ENCODE data around the gene TGFB3. TPM values are rescaled to one million over a fixed set of nuclear protein-coding genes. Genes with fewer than 3 reads are reported as not detected.

TGFB3 gene
- total RNA-seq, 1 donor from 2014 or later = 58.5 TPM

- Histone ChIP-seq H3K36me3 (ENCODE audit: control insufficient read depth in 3 of 3, insufficient read depth in 3 of 3, low read length in 3 of 3) (peaks cover 37 to 44% (median 39%) of the 10 kb centered on the region in 3 donors), H3K9ac (ENCODE audit: low read depth in 1 of 3, low read length in 3 of 3) (no peak overlapping the region), H3K4me3 (ENCODE audit: low read length in 3 of 3) (no peak overlapping the region)
These were observed 12.7 kb downstream of the TGFB3 start for GRCh38 chr14:75969126-75969525.

GRCh38 chr14:75968456-75968855 is 13.3 kb downstream of the TGFB3 start:
- Histone ChIP-seq H3K4me1 (ENCODE audit: control insufficient read depth in 3 of 3, insufficient read depth in 3 of 3, low read length in 3 of 3) (peaks cover 6 to 21% (median 12%) of the 10 kb centered on the region in 3 donors), H3K9ac (ENCODE audit: low read depth in 1 of 3, low read length in 3 of 3) (no peak overlapping the region), H3K36me3 (ENCODE audit: control insufficient read depth in 3 of 3, insufficient read depth in 3 of 3, low read length in 3 of 3) (peaks cover 37 to 49% (median 39%) of the 10 kb centered on the region in 3 donors), H3K27me3 (ENCODE audit: control insufficient read depth in 3 of 3, insufficient read depth in 3 of 3, low read length in 3 of 3) (no peaks in the 10 kb centered on the region), H3K27ac (ENCODE audit: low read depth, low read length) (peak overlapping the region; percentile 48), H3K9me3 (ENCODE audit: control insufficient read depth in 3 of 3, low read length in 3 of 3) (no peaks in the 10 kb centered on the region), H3K4me3 (ENCODE audit: low read length in 3 of 3) (no peak overlapping the region)

More at GRCh38 chr14:75969126-75969525, 12.7 kb downstream of the TGFB3 start:
- Histone ChIP-seq H3K9me3 (ENCODE audit: control insufficient read depth in 3 of 3, low read length in 3 of 3) (no peaks in the 10 kb centered on the region), H3K27ac (ENCODE audit: low read depth, low read length) (peak overlapping the region; percentile 48), H3K4me1 (ENCODE audit: control insufficient read depth in 3 of 3, insufficient read depth in 3 of 3, low read length in 3 of 3) (peaks cover 6 to 22% (median 12%) of the 10 kb centered on the region in 3 donors), H3K27me3 (ENCODE audit: control insufficient read depth in 3 of 3, insufficient read depth in 3 of 3, low read length in 3 of 3) (no peaks in the 10 kb centered on the region)

GRCh38 chr14:75967866-75968265 is 13.9 kb downstream of the TGFB3 start:
- no peaks in the 10 kb centered on the region for H3K27me3 ChIP-seq (ENCODE audit: control insufficient read depth in 3 of 3, insufficient read depth in 3 of 3, low read length in 3 of 3)
- no peaks in the 10 kb centered on the region for H3K9me3 ChIP-seq (ENCODE audit: control insufficient read depth in 3 of 3, low read length in 3 of 3)
- no peak overlapping the region for H3K9ac ChIP-seq (ENCODE audit: low read depth in 1 of 3, low read length in 3 of 3)
- H3K27ac ChIP-seq (ENCODE audit: low read depth, low read length) = no peak overlapping the region
- H3K4me1 ChIP-seq (ENCODE audit: control insufficient read depth in 3 of 3, insufficient read depth in 3 of 3, low read length in 3 of 3) = peaks cover 6 to 16% (median 6%) of the 10 kb centered on the region in 3 donors
- peaks cover 39 to 55% (median 43%) of the 10 kb centered on the region in 3 donors for H3K36me3 ChIP-seq (ENCODE audit: control insufficient read depth in 3 of 3, insufficient read depth in 3 of 3, low read length in 3 of 3)
- no peak overlapping the region for H3K4me3 ChIP-seq (ENCODE audit: low read length in 3 of 3)

GRCh38 chr14:75961662-75962061 is 20.1 kb downstream of the TGFB3 start:
- Histone ChIP-seq H3K27ac (ENCODE audit: low read depth, low read length) (no peak overlapping the region), H3K4me1 (ENCODE audit: control insufficient read depth in 3 of 3, insufficient read depth in 3 of 3, low read length in 3 of 3) (no peaks in the 10 kb centered on the region), H3K4me3 (ENCODE audit: low read length in 3 of 3) (no peak overlapping the region), H3K9ac (ENCODE audit: low read depth in 1 of 3, low read length in 3 of 3) (no peak overlapping the region), H3K27me3 (ENCODE audit: control insufficient read depth in 3 of 3, insufficient read depth in 3 of 3, low read length in 3 of 3) (no peaks in the 10 kb centered on the region), H3K36me3 (ENCODE audit: control insufficient read depth in 3 of 3, insufficient read depth in 3 of 3, low read length in 3 of 3) (peaks cover 29 to 59% (median 48%) of the 10 kb centered on the region in 3 donors), H3K9me3 (ENCODE audit: control insufficient read depth in 3 of 3, low read length in 3 of 3) (no peaks in the 10 kb centered on the region)

DNA sequence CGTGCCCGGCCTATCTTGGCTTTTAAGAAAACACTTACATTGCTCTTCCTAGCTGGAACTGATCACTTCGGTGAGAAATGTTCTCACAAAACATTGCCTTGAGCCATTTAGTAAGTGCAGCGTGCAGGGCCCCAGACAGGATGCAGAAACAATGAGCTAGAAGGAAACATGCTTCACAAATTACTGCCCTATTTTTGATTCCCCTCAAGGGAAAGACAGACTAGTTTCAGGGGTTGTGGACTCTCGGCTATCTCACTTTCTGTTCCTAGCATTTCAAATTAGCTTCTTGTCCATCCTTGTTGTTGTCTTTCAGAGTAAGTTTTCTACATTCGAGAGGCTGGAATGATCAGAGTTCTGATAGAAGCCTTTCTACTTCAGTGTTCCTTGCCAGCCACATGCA is 21.6 kb downstream of the TGFB3 start:
- Histone ChIP-seq H3K4me3 (ENCODE audit: low read length in 3 of 3) (no peak overlapping the region), H3K9ac (ENCODE audit: low read depth in 1 of 3, low read length in 3 of 3) (no peak overlapping the region), H3K27me3 (ENCODE audit: control insufficient read depth in 3 of 3, insufficient read depth in 3 of 3, low read length in 3 of 3) (no peaks in the 10 kb centered on the region), H3K27ac (ENCODE audit: low read depth, low read length) (no peak overlapping the region), H3K4me1 (ENCODE audit: control insufficient read depth in 3 of 3, insufficient read depth in 3 of 3, low read length in 3 of 3) (no peaks in the 10 kb centered on the region), H3K36me3 (ENCODE audit: control insufficient read depth in 3 of 3, insufficient read depth in 3 of 3, low read length in 3 of 3) (peaks cover 16 to 45% (median 38%) of the 10 kb centered on the region in 3 donors), H3K9me3 (ENCODE audit: control insufficient read depth in 3 of 3, low read length in 3 of 3) (no peaks in the 10 kb centered on the region)

- no peak overlapping the region for H3K27ac ChIP-seq (ENCODE audit: low read depth, low read length)
- H3K4me1 ChIP-seq (ENCODE audit: control insufficient read depth in 3 of 3, insufficient read depth in 3 of 3, low read length in 3 of 3) = no peaks in the 10 kb centered on the region
- H3K4me3 ChIP-seq (ENCODE audit: low read length in 3 of 3) = no peak overlapping the region
- H3K9me3 ChIP-seq (ENCODE audit: control insufficient read depth in 3 of 3, low read length in 3 of 3) = no peaks in the 10 kb centered on the region
- H3K9ac ChIP-seq (ENCODE audit: low read depth in 1 of 3, low read length in 3 of 3) = no peak overlapping the region
- peaks cover 9 to 33% (median 32%) of the 10 kb centered on the region in 3 donors for H3K36me3 ChIP-seq (ENCODE audit: control insufficient read depth in 3 of 3, insufficient read depth in 3 of 3, low read length in 3 of 3)
- H3K27me3 ChIP-seq (ENCODE audit: control insufficient read depth in 3 of 3, insufficient read depth in 3 of 3, low read length in 3 of 3) = no peaks in the 10 kb centered on the region
These were observed 22.8 kb downstream of the TGFB3 start for GRCh38 chr14:75959031-75959430.

DNA sequence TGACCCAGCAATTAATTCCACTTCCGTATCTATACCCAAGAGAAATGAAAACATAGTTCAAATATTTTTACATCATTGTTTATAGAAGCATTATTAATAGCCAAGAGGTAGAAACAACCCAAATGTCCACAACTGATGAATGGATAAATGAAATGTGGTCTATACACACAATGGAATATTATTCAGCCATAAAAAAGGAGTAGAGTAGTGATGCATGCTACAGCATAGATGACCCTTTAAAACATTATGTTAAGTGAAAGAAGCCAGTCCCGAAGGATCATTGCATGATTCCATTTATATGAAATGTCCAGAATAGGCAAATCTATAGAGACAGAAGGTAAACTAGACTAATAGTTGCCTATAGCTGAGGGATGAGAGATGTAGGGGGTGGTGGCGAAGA is 29.3 kb downstream of the TGFB3 start:
- Histone ChIP-seq H3K9me3 (ENCODE audit: control insufficient read depth in 3 of 3, low read length in 3 of 3) (no peaks in the 10 kb centered on the region), H3K4me1 (ENCODE audit: control insufficient read depth in 3 of 3, insufficient read depth in 3 of 3, low read length in 3 of 3) (no peaks in the 10 kb centered on the region), H3K9ac (ENCODE audit: low read depth in 1 of 3, low read length in 3 of 3) (no peak overlapping the region), H3K36me3 (ENCODE audit: control insufficient read depth in 3 of 3, insufficient read depth in 3 of 3, low read length in 3 of 3) (no peaks in the 10 kb centered on the region), H3K27me3 (ENCODE audit: control insufficient read depth in 3 of 3, insufficient read depth in 3 of 3, low read length in 3 of 3) (no peaks in the 10 kb centered on the region), H3K4me3 (ENCODE audit: low read length in 3 of 3) (no peak overlapping the region), H3K27ac (ENCODE audit: low read depth, low read length) (no peak overlapping the region)

- Histone ChIP-seq H3K4me3 (ENCODE audit: low read length in 3 of 3) (no peak overlapping the region), H3K9me3 (ENCODE audit: control insufficient read depth in 3 of 3, low read length in 3 of 3) (no peaks in the 10 kb centered on the region), H3K9ac (ENCODE audit: low read depth in 1 of 3, low read length in 3 of 3) (no peak overlapping the region), H3K27ac (ENCODE audit: low read depth, low read length) (no peak overlapping the region), H3K4me1 (ENCODE audit: control insufficient read depth in 3 of 3, insufficient read depth in 3 of 3, low read length in 3 of 3) (peaks cover 0 to 5% (median 0%) of the 10 kb centered on the region in 3 donors), H3K27me3 (ENCODE audit: control insufficient read depth in 3 of 3, insufficient read depth in 3 of 3, low read length in 3 of 3) (no peaks in the 10 kb centered on the region), H3K36me3 (ENCODE audit: control insufficient read depth in 3 of 3, insufficient read depth in 3 of 3, low read length in 3 of 3) (no peaks in the 10 kb centered on the region)
These were observed 35.0 kb downstream of the TGFB3 start for GRCh38 chr14:75946785-75947184.

- Histone ChIP-seq H3K4me1 (ENCODE audit: control insufficient read depth in 3 of 3, insufficient read depth in 3 of 3, low read length in 3 of 3) (peaks cover 2 to 8% (median 7%) of the 10 kb centered on the region in 3 donors), H3K27me3 (ENCODE audit: control insufficient read depth in 3 of 3, insufficient read depth in 3 of 3, low read length in 3 of 3) (no peaks in the 10 kb centered on the region), H3K9ac (ENCODE audit: low read depth in 1 of 3, low read length in 3 of 3) (no peak overlapping the region), H3K9me3 (ENCODE audit: control insufficient read depth in 3 of 3, low read length in 3 of 3) (no peaks in the 10 kb centered on the region), H3K27ac (ENCODE audit: low read depth, low read length) (no peak overlapping the region), H3K36me3 (ENCODE audit: control insufficient read depth in 3 of 3, insufficient read depth in 3 of 3, low read length in 3 of 3) (no peaks in the 10 kb centered on the region), H3K4me3 (ENCODE audit: low read length in 3 of 3) (no peak overlapping the region)
These were observed 37.1 kb downstream of the TGFB3 start for GRCh38 chr14:75944607-75945241.

- Histone ChIP-seq H3K4me1 (ENCODE audit: control insufficient read depth in 3 of 3, insufficient read depth in 3 of 3, low read length in 3 of 3) (peaks cover 2 to 8% (median 7%) of the 10 kb centered on the region in 3 donors), H3K27me3 (ENCODE audit: control insufficient read depth in 3 of 3, insufficient read depth in 3 of 3, low read length in 3 of 3) (no peaks in the 10 kb centered on the region), H3K9ac (ENCODE audit: low read depth in 1 of 3, low read length in 3 of 3) (peak overlapping the region; percentile 20 to 41 (median 36)), H3K4me3 (ENCODE audit: low read length in 3 of 3) (no peak overlapping the region), H3K9me3 (ENCODE audit: control insufficient read depth in 3 of 3, low read length in 3 of 3) (no peaks in the 10 kb centered on the region), H3K36me3 (ENCODE audit: control insufficient read depth in 3 of 3, insufficient read depth in 3 of 3, low read length in 3 of 3) (no peaks in the 10 kb centered on the region), H3K27ac (ENCODE audit: low read depth, low read length) (peak overlapping the region; percentile 67)
These were observed 40.8 kb downstream of the TGFB3 start for GRCh38 chr14:75941030-75941429.
